Measurements from ENCODE around the gene PPARGC1A.

DNA sequence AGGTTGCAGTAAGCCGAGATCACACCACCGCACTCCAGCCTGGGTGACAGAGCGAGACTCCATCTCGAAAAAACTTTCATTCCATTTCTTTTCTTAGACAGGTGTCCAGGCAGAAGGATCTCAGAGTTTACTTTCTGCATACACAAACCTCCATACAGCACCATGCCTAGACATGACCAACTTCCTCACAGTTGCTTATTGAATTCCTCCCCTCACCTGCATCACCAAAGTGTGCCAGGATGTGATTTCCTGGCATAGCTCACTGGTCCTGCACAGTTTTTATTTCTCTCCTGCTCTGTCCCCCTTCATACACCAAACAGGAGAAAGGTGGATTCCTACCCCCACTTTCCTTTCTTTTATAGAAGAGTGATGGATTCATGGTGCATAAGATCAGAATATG is 34.7 kb upstream of the PPARGC1A start:
- TF ChIP-seq, protein P1, sequence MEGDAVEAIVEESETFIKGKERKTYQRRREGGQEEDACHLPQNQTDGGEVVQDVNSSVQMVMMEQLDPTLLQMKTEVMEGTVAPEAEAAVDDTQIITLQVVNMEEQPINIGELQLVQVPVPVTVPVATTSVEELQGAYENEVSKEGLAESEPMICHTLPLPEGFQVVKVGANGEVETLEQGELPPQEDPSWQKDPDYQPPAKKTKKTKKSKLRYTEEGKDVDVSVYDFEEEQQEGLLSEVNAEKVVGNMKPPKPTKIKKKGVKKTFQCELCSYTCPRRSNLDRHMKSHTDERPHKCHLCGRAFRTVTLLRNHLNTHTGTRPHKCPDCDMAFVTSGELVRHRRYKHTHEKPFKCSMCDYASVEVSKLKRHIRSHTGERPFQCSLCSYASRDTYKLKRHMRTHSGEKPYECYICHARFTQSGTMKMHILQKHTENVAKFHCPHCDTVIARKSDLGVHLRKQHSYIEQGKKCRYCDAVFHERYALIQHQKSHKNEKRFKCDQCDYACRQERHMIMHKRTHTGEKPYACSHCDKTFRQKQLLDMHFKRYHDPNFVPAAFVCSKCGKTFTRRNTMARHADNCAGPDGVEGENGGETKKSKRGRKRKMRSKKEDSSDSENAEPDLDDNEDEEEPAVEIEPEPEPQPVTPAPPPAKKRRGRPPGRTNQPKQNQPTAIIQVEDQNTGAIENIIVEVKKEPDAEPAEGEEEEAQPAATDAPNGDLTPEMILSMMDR (IDR thresholded peaks at IDR 0.05; ENCODE audit: insufficient read depth, low read depth, low read length): no peak
- TF ChIP-seq EZH2 (IDR thresholded peaks at IDR 0.05; ENCODE audit: insufficient read depth, low read length): no peak
